DND-41 (cell line): Measurements from ENCODE around the gene TBC1D22A.
"Not testable (repeated sequence)": the region's sequence is repeated elsewhere in the genome, so short reads cannot be mapped to it uniquely, and the experiment has no call there.

ENCODE experiments used
- ATAC-seq: fragments of 200-7000 bp; cut with Tn5 transposase; 3 replicates; pipeline ENCODE4 v1.9.1; 2021; ENCODE audit warnings: low read depth; ENCODE audit not compliant: insufficient read depth
- DNase-seq: peaks from one replicate; pipeline ENCODE4 v3.0.0-alpha.2; 2020
- H2AFZ ChIP-seq: 2 replicates; pipeline ENCODE4 v1.6.0; 2012; ENCODE audit warnings: low read depth, low read length
- H3K27ac ChIP-seq: 2 replicates; pipeline ENCODE4 v1.5.1; 2012; ENCODE audit warnings: low read length, inconsistent platforms
- H3K27me3 ChIP-seq: fragments of 200-600 bp; sonication (generic); 2 replicates; pipeline ENCODE4 v1.6.0; 2012; ENCODE audit warnings: low read length, mild to moderate bottlenecking, inconsistent platforms; ENCODE audit not compliant: insufficient read depth, poor library complexity
- H3K36me3 ChIP-seq: 2 replicates; pipeline ENCODE4 v1.5.1; 2012; ENCODE audit warnings: low read length, inconsistent platforms; ENCODE audit not compliant: insufficient read depth
- H3K4me1 ChIP-seq: 2 replicates; pipeline ENCODE4 v1.5.1; 2012; ENCODE audit warnings: mild to moderate bottlenecking, low read length; ENCODE audit not compliant: insufficient read depth
- H3K4me2 ChIP-seq: 2 replicates; pipeline ENCODE4 v1.6.0; 2012; ENCODE audit warnings: mild to moderate bottlenecking, moderate library complexity, low read length, inconsistent platforms; ENCODE audit not compliant: insufficient read depth
- H3K4me3 ChIP-seq, 2 experiments: fragments of 200-600 bp in 1 of 2; shearing (Covaris generic) in 1 of 2; 2 replicates each; pipeline ENCODE4 v1.5.1; 2012 to 2016; ENCODE audit warnings: inconsistent platforms in 2 of 2, low read length in 2 of 2, mild to moderate bottlenecking in 2 of 2, low read depth in 1 of 2, moderate library complexity in 1 of 2
- H3K79me2 ChIP-seq: 2 replicates; pipeline ENCODE4 v1.6.0; 2012; ENCODE audit warnings: low read length, inconsistent platforms; ENCODE audit not compliant: insufficient read depth
- H3K9ac ChIP-seq: 2 replicates; pipeline ENCODE4 v1.6.0; 2012; ENCODE audit warnings: low read depth, mild to moderate bottlenecking, inconsistent platforms, low read length, moderate library complexity
- H3K9me3 ChIP-seq: 2 replicates; pipeline ENCODE4 v1.5.1; 2012; ENCODE audit warnings: low read length, moderate library complexity, mild to moderate bottlenecking, inconsistent platforms; ENCODE audit not compliant: insufficient read depth, severe bottlenecking
- H4K20me1 ChIP-seq: 2 replicates; pipeline ENCODE4 v1.6.0; 2012; ENCODE audit warnings: low read length; ENCODE audit not compliant: insufficient read depth
- EZH2 ChIP-seq: IDR thresholded peaks from 3 replicates; pipeline ENCODE4 v1.6.1; 2012; ENCODE audit warnings: borderline replicate concordance, low read depth, mild to moderate bottlenecking, moderate library complexity, low read length, inconsistent platforms; ENCODE audit not compliant: severe bottlenecking
- TF ChIP-seq, protein P1 (sequence below): IDR thresholded peaks from 2 replicates; pipeline ENCODE4 v1.5.1; 2012; ENCODE audit warnings: borderline replicate concordance, low read length, moderate library complexity, mild to moderate bottlenecking; ENCODE audit not compliant: poor library complexity, severe bottlenecking; ENCODE audit errors: extremely low read depth

Gene TBC1D22A

DNA sequence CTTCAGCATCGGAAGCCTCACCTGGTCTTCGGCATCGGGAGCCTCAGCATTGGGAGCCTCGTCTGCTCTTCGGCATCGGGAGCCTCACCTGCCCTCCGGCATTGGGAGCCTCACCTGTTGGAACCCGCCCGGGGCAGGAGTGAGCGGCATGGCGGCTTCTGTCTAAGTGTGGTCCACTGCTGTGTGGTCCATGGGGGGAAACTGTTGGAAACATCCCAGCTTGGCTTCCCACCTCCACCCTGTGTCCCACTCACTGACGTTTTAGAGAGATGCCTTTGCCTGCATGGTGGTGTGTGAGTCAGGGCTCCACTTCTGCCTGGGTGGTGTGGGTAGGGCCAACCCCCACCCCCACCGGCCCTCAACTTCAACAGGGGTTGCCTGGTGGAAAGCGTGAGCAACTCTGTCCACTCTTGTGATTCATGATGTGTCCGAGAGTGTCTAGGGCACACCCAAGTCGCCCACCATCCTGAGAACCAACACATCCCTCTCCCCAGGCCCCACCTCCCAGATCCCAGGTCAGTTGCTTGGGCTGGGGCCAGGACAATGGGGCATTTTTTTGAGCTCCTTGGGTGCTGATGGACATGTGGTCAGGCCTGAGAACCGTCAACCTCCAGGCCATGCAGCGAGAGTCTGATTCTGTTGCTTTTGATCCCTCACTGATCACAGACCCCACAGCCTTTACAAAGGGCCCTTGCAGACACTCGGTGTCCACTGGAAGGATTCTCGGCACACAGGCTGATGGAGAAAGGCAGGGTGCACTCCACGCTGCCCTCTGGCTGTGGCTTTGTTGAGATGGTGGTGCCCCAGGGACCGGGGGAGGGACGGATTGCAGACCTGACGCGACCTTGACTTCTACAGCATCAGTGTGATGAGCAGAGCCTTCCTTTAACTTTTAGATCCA lies 406.7 kb downstream of the TBC1D22A start:
- Histone ChIP-seq H4K20me1 (peaks cover 8% of the 10 kb centered on the region; the same call in 1 of the 2 replicates), H3K4me3 (no peak overlapping the region), H3K9ac (no peak overlapping the region), H3K9me3 (peaks cover 4% of the 10 kb centered on the region), H3K27me3 (no peaks in the 10 kb centered on the region), H3K36me3 (peaks cover 22% of the 10 kb centered on the region), H2AFZ (no peak overlapping the region), H3K4me2 (no peak overlapping the region), H3K79me2 (no peaks in the 10 kb centered on the region), H3K4me1 (peaks cover 9% of the 10 kb centered on the region; the same call in 1 of the 2 replicates), H3K27ac (no peak overlapping the region)
- ATAC-seq (no peak), DNase-seq (no peak)
- TF ChIP-seq EZH2: no peak
- TF ChIP-seq, protein P1, sequence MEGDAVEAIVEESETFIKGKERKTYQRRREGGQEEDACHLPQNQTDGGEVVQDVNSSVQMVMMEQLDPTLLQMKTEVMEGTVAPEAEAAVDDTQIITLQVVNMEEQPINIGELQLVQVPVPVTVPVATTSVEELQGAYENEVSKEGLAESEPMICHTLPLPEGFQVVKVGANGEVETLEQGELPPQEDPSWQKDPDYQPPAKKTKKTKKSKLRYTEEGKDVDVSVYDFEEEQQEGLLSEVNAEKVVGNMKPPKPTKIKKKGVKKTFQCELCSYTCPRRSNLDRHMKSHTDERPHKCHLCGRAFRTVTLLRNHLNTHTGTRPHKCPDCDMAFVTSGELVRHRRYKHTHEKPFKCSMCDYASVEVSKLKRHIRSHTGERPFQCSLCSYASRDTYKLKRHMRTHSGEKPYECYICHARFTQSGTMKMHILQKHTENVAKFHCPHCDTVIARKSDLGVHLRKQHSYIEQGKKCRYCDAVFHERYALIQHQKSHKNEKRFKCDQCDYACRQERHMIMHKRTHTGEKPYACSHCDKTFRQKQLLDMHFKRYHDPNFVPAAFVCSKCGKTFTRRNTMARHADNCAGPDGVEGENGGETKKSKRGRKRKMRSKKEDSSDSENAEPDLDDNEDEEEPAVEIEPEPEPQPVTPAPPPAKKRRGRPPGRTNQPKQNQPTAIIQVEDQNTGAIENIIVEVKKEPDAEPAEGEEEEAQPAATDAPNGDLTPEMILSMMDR: peak; percentile 50

DNA sequence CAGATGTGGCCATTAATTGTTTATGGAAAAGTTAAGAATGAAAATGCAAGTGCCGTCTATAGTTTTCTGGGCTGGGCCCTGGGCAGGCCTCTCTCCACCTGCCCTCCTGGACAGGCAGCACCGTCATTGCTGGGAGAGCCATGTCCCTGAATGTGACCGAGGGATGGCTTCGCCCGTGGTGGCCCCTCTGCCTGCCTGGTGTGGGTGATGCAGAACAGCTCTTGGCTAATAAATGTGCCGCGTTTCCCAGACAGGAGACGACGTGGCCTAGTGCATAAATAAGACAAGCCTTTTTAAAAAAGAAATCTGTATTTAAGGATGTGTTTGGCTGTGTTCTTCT lies 407.3 kb downstream of the TBC1D22A start:
- Histone ChIP-seq H3K9ac (no peak overlapping the region), H4K20me1 (peaks cover 8% of the 10 kb centered on the region; the same call in 1 of the 2 replicates), H3K4me1 (peaks cover 9% of the 10 kb centered on the region; the same call in 1 of the 2 replicates), H3K4me3 (no peak overlapping the region), H2AFZ (no peak overlapping the region), H3K79me2 (no peaks in the 10 kb centered on the region), H3K36me3 (peaks cover 28% of the 10 kb centered on the region), H3K27me3 (no peaks in the 10 kb centered on the region), H3K9me3 (peaks cover 4% of the 10 kb centered on the region), H3K27ac (no peak overlapping the region), H3K4me2 (no peak overlapping the region)
- ATAC-seq (no peak), DNase-seq (no peak)
- TF ChIP-seq, protein P1: no peak

DNA sequence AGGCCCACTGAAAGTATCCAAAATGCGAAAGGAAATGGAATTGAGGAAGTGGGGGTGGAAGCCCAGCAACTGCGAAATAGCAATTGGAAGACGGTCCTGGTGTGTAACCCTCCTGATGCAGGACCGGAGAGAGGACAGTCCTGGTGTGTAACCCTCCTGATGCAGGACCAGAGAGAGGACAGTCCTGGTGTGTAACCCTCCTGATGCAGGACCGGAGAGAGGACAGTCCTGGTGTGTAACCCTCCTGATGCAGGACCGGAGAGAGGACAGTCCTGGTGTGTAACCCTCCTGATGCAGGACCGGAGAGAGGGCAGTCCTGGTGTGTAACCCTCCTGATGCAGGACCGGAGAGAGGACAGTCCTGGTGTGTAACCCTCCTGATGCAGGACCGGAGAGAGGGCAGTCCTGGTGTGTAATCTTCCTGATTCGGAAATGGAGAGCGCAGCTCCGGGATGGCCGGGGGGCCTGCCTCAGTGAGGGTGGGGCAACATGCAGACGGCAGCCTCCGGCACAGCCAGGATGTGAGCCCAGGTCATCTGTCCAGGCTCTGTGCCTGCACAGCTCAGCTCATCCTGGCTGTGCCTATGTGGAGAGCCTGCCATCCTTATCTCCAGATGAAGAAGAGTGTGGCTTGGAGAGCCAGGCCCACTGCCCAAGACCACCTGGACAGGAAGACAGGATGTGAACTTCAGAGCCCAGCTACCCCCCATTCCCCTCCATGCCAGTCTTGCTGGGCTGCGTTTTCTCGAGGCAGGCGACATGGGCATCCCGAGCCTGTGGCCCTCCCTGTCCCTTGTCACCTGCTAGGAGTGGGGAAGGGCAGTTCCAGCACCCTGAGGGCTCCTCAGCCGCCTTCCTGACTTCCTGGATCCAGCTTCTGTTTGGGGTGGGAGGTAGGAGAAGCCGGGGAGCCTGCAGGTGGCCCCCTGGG lies 408.3 kb downstream of the TBC1D22A start:
- H3K9ac ChIP-seq, H3K27me3 ChIP-seq, DNase-seq, H3K4me2 ChIP-seq, H3K4me3 ChIP-seq, H3K79me2 ChIP-seq, H3K9me3 ChIP-seq, H2AFZ ChIP-seq, H4K20me1 ChIP-seq, ATAC-seq, H3K4me1 ChIP-seq, H3K27ac ChIP-seq: not testable (repeated sequence)
- H3K36me3 ChIP-seq: peaks cover 34% of the 10 kb centered on the region
